VCaP (cell line): ENCODE data around the gene SHROOM3.
"Not testable (repeated sequence)": the region's sequence is repeated elsewhere in the genome, so short reads cannot be mapped to it uniquely, and the experiment has no call there.

ENCODE experiments used
- H3K27ac ChIP-seq: fragments of 450-650 bp; 2 replicates; pipeline ENCODE4 v1.5.1; 2017
- TF ChIP-seq, protein P1 (sequence below): fragments of 450-650 bp; conservative IDR thresholded peaks from 2 replicates; pipeline ENCODE4 v1.5.1; 2017; ENCODE audit warnings: mild to moderate bottlenecking, moderate library complexity

SHROOM3 gene

DNA sequence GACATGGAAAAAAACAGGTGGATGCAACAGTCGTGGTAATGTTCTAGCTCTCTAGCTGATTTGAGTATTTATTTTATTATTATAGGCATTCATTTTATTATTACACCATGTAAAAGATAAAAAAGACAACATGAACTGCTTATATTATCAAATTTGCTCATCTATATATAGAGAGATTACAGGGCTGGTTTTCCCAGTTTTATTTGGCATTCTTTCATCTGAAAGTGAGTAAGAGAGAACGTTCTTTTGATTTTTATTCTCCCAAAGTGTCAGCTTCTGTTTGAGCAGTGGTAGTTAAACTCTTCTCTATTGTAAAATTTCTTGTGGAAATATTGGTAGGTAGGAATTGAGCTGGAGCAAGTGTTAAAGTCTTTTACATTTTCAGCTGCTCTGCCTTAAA, 283.0 kb downstream of the SHROOM3 start:
- TF ChIP-seq, protein P1, sequence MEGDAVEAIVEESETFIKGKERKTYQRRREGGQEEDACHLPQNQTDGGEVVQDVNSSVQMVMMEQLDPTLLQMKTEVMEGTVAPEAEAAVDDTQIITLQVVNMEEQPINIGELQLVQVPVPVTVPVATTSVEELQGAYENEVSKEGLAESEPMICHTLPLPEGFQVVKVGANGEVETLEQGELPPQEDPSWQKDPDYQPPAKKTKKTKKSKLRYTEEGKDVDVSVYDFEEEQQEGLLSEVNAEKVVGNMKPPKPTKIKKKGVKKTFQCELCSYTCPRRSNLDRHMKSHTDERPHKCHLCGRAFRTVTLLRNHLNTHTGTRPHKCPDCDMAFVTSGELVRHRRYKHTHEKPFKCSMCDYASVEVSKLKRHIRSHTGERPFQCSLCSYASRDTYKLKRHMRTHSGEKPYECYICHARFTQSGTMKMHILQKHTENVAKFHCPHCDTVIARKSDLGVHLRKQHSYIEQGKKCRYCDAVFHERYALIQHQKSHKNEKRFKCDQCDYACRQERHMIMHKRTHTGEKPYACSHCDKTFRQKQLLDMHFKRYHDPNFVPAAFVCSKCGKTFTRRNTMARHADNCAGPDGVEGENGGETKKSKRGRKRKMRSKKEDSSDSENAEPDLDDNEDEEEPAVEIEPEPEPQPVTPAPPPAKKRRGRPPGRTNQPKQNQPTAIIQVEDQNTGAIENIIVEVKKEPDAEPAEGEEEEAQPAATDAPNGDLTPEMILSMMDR, result no peak

GRCh38 chr4:76718831-76719230, 283.8 kb downstream of the SHROOM3 start:
- TF ChIP-seq, protein P1, result peak; percentile 55
- H3K27ac ChIP-seq, result peak overlapping the region; percentile 90

More for the DNA sequence above, 283.0 kb downstream of the SHROOM3 start:
- H3K27ac ChIP-seq, result peak overlapping the region; percentile 90

DNA sequence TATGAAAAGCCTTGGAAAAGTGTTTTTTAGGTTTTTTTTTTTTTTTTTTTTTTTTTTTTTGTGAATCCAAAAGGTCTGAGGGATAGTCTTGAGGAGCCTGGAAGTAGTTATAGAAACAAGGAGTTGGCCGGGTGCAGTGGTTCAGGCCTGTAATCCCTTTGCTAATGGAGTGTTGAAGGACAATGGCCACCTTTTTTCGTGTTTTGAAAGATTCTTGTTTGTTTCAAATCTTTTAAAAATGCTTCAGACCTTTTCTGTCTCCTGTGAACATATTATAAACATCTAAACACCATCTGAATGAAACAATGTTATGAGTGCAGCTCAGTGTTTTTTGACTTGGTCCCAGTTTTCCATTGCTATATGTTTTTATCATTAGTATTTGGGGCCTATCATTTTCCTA, 285.1 kb downstream of the SHROOM3 start:
- TF ChIP-seq, protein P1, result no peak
- peak overlapping the region; percentile 90 for H3K27ac ChIP-seq

- not testable (repeated sequence) for H3K27ac ChIP-seq
Measured at GRCh38 chr4:76722146-76722545, 287.1 kb downstream of the SHROOM3 start.

GRCh38 chr4:76722838-76723237, 287.8 kb downstream of the SHROOM3 start:
- TF ChIP-seq, protein P1, result no peak
- H3K27ac ChIP-seq, result no peak overlapping the region

GRCh38 chr4:76723373-76723772, 288.3 kb downstream of the SHROOM3 start:
- TF ChIP-seq, protein P1, result no peak
- no peak overlapping the region for H3K27ac ChIP-seq

- TF ChIP-seq, protein P1, result no peak
- H3K27ac ChIP-seq, result no peak overlapping the region
Measured at GRCh38 chr4:76723924-76724323, 288.9 kb downstream of the SHROOM3 start.

GRCh38 chr4:76725039-76725438, 290.0 kb downstream of the SHROOM3 start:
- H3K27ac ChIP-seq, result peak overlapping the region; percentile 38
- TF ChIP-seq, protein P1, result no peak
